ENCODE data around the gene CHSY1. TPM values are rescaled to one million over a fixed set of nuclear protein-coding genes. Genes with fewer than 3 reads are reported as not detected.

The CHSY1 gene
- total RNA-seq, 3 donors from 2014 or later, result 7.7 to 15.5 (median 12.6) TPM

- H3K4me3 ChIP-seq, result no peak overlapping the region
- no peak for TF ChIP-seq CTCF (IDR thresholded peaks at IDR 0.05)
- DNase-seq (no peak), ATAC-seq (peak; percentile 27)
- intact Hi-C loops (cut with DNase I, micrococcal nuclease), result no loop called here
- no peaks in the 10 kb centered on the region for H3K9me3 ChIP-seq
- no peaks in the 10 kb centered on the region for H3K36me3 ChIP-seq (ENCODE audit: low read depth)
- peaks cover 6% of the 10 kb centered on the region for H3K4me1 ChIP-seq (ENCODE audit: low read depth)
These were observed 75.2 kb downstream of the CHSY1 start for GRCh38 chr15:101176625-101177024.

- no peak for TF ChIP-seq CTCF (IDR thresholded peaks at IDR 0.05)
- intact Hi-C loops (cut with DNase I, micrococcal nuclease), result no loop called here
- DNase-seq (no peak), ATAC-seq (no peak)
- H3K4me3 ChIP-seq, result no peak overlapping the region
- H3K9me3 ChIP-seq, result no peaks in the 10 kb centered on the region
- H3K4me1 ChIP-seq (ENCODE audit: low read depth), result no peaks in the 10 kb centered on the region
- no peaks in the 10 kb centered on the region for H3K36me3 ChIP-seq (ENCODE audit: low read depth)
These were observed 76.4 kb downstream of the CHSY1 start for GRCh38 chr15:101175401-101175800.

- Histone ChIP-seq H3K9me3 (no peaks in the 10 kb centered on the region), H3K36me3 (ENCODE audit: low read depth) (no peaks in the 10 kb centered on the region), H3K4me3 (no peak overlapping the region), H3K4me1 (ENCODE audit: low read depth) (no peaks in the 10 kb centered on the region)
- ATAC-seq (no peak), DNase-seq (no peak)
- no peak for TF ChIP-seq CTCF (IDR thresholded peaks at IDR 0.05)
- intact Hi-C loops (cut with DNase I, micrococcal nuclease), result no loop called here
These were observed 77.5 kb downstream of the CHSY1 start for GRCh38 chr15:101174152-101174920.

DNA sequence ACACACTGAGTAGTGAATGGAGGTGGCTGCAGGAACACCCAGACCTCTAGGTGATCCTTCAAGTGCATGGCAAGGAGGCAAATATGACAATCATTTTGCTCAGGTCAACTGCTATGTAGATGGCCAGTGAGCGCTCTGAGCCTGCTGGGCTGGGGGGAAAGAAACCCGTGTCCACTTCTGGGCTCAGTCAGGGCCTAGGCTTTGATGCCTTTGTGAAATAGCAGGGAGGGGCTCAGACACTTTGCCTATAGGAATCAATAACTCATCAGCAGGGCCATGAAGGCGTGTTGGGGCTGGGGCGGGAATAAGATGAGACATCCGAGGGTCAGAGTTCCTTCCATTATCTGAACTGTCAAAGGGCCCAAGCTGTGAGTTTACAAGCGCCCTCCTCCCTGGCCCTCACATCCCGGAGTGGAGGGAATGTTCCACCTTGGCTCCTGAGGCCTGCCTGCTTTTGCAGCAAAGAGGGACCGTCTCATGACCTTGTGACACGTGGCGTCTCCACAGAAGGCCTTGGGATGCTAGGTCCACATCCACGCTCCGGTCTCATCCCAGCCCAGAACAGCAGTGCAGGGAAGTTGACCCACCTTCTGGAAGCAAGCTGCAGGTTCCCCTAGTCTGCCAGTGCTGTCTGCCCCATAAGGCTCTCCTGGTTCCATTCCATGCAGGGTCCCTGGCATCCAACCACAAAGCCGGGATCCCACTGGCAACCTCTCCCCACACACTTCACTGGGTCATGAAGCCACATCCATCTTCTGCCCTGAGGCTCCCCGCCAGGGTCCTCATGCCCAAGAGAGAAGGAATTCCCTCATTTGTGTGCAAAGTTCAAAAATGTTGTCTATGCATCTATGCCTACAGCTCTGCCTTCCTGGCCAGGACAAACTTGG is 78.4 kb downstream of the CHSY1 start:
- no peaks in the 10 kb centered on the region for H3K36me3 ChIP-seq (ENCODE audit: low read depth)
- intact Hi-C loops (cut with DNase I, micrococcal nuclease), result no loop called here
- H3K4me1 ChIP-seq (ENCODE audit: low read depth), result peaks cover 4% of the 10 kb centered on the region

More for the DNA sequence above, 78.4 kb downstream of the CHSY1 start:
- TF ChIP-seq CTCF (IDR thresholded peaks at IDR 0.05), result no peak
- no peaks in the 10 kb centered on the region for H3K9me3 ChIP-seq
- no peak overlapping the region for H3K4me3 ChIP-seq
- DNase-seq (no peak), ATAC-seq (no peak)
